Epithelial cell of esophagus (primary cell): ENCODE measurements around the gene GDF3.
A peak's percentile ranks its signal among the peaks of the same experiment; 100 is the strongest.
"Not testable (repeated sequence)": the region's sequence is repeated elsewhere in the genome, so short reads cannot be mapped to it uniquely, and the experiment has no call there.

ENCODE experiments used
- DNase-seq: peaks from one replicate; pipeline ENCODE4 v3.0.0; 2010; ENCODE audit warnings: low read depth
- H3K4me3 ChIP-seq: 2 replicates; pipeline ENCODE4 v1.5.1; 2011; ENCODE audit warnings: mild to moderate bottlenecking, low read length, control low read depth
- TF ChIP-seq, protein P1 (sequence below): IDR thresholded peaks from 2 replicates; pipeline ENCODE4 v1.5.1; 2011; ENCODE audit warnings: low read depth, mild to moderate bottlenecking, low read length, control low read depth, inconsistent platforms; ENCODE audit not compliant: insufficient read depth; ENCODE audit errors: missing control alignments

Gene GDF3

DNA sequence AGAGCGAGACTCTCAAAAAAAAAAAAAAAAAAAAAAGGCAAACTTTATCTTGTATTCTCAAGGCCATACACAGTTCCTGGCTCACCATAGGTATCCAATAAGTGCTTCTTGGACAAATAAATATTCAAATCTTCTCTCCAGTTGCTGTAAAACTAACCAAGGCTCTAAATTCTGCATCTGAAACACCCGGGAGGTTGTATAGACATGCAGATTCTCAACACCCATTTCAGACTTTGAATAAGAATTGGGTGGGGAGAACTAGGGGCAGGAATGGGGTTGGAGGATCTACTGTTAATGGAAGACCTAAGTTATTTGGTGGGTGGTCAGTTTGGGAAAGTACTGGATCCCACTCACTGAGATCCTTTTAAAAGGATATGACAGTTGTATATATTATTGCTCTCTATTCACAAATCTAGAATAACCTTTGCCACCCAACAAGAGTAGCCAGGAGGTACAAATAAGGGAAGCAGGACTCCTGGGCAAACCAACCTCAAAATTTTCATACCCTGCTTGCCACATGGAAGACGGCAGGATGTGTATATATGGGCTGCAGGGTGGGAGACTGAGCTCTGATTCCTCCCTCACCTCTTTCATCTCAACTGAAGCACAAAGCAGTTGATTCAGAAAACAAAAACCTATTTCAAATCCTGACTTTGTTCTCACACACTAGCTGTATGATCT, 879 bp downstream of the GDF3 start:
- no peak overlapping the region for H3K4me3 ChIP-seq
- no peak for DNase-seq
- TF ChIP-seq, protein P1, sequence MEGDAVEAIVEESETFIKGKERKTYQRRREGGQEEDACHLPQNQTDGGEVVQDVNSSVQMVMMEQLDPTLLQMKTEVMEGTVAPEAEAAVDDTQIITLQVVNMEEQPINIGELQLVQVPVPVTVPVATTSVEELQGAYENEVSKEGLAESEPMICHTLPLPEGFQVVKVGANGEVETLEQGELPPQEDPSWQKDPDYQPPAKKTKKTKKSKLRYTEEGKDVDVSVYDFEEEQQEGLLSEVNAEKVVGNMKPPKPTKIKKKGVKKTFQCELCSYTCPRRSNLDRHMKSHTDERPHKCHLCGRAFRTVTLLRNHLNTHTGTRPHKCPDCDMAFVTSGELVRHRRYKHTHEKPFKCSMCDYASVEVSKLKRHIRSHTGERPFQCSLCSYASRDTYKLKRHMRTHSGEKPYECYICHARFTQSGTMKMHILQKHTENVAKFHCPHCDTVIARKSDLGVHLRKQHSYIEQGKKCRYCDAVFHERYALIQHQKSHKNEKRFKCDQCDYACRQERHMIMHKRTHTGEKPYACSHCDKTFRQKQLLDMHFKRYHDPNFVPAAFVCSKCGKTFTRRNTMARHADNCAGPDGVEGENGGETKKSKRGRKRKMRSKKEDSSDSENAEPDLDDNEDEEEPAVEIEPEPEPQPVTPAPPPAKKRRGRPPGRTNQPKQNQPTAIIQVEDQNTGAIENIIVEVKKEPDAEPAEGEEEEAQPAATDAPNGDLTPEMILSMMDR, result no peak

DNA sequence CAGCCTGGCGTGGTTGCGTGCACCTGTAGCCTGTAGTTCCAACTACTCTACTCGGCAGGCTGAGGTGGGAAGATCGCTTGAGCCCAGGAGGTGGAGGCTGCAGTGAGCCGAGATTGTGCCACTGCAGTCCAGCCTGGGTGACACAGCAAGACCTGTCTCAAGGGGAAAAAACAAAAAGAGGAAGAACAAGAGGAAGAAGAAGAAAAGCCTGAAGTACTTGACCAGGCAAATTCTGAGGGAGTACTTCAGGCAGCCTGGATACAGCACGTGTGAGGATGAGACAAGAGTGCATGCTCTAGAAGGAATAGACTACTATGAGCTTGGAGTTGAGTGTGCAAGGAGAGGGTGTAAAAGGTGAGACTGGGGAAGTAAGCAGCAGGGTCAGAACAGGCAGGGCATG, 1.8 kb downstream of the GDF3 start:
- DNase-seq, result no peak
- no peak overlapping the region for H3K4me3 ChIP-seq
- TF ChIP-seq, protein P1, result no peak

DNA sequence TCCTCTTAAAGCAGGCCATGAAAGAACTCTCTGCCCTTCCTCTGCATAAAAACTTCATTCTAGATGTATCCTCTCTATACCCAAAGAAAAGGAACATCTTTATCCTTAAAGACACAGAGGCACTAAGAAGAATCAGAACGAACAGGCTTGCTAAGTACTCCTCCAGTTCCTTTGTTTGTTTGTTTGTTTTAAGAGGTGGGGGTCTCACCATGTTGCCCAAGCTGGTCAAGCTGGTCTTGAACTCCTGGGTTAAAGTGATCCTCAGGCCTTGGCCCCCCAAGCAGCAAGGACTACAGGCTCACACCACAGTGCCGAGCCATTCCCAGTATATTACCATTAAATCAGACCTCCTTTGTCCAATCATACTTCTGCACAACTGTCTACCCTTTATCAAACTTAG, 14.0 kb downstream of the GDF3 start:
- no peak overlapping the region for H3K4me3 ChIP-seq
- DNase-seq, result no peak
- TF ChIP-seq, protein P1, result no peak

DNA sequence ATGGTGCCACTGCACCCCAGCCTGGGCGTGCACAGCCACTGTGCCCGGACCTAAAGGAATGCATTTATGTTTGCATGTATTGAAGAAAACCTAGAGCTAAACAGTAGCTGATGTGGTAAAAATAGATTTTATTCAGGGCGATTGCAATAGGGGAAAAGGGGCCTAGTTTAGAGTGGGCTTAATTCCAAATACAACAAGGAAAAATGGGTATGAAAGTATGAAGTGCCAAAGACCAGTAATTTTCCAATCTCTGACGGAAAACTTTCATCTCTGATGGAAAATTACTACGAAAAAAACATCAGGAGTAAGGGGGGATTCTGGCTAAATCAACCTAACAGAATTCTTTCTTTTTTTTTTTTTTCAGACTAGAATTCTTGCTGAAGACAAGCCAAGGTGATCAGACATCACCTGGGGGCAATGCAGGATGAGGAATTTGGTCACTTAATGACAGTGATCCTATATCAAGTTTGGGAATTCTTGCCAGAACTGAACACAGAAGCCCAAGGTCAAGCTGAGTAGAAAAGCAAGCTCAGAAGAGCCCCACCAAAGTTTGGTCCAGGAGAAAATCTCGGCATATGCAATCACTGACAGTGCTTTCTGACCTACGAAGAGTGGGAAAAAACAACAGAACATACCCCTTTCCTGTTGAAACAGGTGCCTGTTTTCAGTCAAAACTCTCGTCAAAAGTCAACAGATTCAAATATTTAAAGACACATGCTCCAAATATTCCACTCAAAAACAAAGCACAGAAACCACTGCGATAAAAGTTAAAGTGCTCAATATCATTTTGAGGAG, 16.1 kb downstream of the GDF3 start:
- TF ChIP-seq, protein P1, result no peak
- no peak for DNase-seq

DNA sequence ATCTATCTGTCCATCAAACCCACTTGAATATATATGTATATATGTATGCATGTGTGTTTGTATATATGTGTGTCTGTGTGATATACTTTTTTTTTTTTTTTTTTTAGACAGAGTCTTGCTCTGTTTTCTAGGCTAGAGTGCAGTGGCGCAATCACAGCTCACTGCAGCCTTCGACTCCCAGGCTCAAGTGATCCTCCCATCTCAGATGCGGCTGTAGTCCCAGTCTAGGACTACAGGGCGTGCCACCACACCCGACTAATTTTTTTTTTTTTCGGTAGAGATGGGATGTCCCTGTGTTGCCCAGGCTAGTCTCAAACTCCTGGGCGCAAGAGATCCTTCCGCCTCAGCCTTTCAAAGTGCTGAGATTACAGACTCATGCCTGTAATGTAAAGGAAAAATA, 16.8 kb downstream of the GDF3 start:
- TF ChIP-seq, protein P1, result no peak
- H3K4me3 ChIP-seq, result no peak overlapping the region
- no peak for DNase-seq

More for the DNA sequence above, 16.1 kb downstream of the GDF3 start:
- no peak overlapping the region for H3K4me3 ChIP-seq

DNA sequence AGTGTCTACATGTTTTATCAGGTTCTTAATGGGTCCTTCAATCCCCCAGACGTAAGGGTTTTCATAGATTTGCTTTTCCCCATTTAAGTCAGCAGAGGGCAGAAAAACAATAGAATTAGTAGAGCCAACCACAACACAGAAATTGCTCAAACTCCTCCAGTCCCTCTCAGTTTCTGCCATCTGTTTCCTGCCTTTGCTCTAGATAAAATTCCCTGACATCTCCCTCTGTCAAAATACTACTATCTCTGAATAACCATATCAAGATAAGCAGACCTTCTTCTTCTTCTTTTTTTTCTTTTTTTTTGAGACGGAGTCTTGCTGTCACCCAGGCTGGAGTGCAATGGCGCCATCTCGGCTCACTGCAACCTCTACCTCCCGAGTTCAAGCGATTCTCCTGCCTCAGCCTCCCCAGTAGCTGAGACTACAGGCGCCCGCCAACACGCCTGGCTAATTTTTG, 18.1 kb downstream of the GDF3 start:
- DNase-seq, result peak; percentile 8

DNA sequence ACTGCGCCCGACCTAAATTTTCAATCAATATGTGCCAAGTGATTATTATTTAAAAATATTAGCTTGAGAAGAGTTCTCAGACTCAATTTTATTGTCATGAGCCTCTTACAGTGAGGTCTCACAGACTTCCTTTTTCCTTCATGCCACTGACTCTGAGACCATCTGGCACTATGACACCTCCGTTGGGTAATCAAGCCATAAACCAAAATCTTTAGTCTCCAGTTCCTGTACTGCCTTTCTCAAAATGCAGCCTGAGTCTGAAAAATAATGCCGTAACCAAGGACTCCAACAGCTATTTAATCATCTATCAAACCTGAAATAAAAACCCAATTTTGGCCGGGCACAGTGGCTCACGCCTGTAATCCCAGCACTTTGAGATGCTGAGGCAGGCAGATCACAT, 20.1 kb downstream of the GDF3 start:
- not testable (repeated sequence) for DNase-seq, H3K4me3 ChIP-seq

More for the DNA sequence above, 18.1 kb downstream of the GDF3 start:
- TF ChIP-seq, protein P1, result peak; percentile 13
- not testable (repeated sequence) for H3K4me3 ChIP-seq
